ENCODE data around the gene NCOA7. TPM values are rescaled to one million over a fixed set of nuclear protein-coding genes. Genes with fewer than 3 reads are reported as not detected.

Gene NCOA7
- total and polyA plus RNA-seq, 9 of the 15 experiments (the other 6 are each of a cell fraction or from before 2014, with no cell fraction given), result 5.8 to 14.6 (median 9.3) TPM

DNA sequence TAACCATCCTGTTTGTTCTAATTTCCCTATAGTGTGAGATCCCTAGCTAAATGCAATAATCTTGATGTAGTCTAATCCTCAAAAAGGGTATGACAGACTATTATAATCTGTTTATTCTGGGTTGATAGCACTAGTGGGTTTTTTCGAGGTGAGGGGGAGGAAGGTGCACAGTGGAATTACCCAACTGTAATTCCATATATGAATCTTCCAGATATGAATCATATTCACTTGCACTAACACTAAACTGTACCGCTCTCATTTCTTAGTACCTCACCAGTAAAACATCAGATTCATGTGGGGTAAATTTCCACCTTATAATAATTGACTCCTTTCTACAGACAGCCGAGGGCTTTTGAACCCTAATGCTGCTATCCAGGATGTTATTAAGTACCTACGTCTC lies 16.5 kb downstream of the NCOA7 start:
- no peak overlapping the region for H2AFZ ChIP-seq (ENCODE audit: low read depth, low read length)
- no peak overlapping the region for H3K4me2 ChIP-seq (ENCODE audit: insufficient read depth, low read length)
- intact Hi-C loops (cut with micrococcal nuclease) (no loop called here), in situ Hi-C loops (cut with MboI) (no loop called here)
- no peak overlapping the region for H3K9ac ChIP-seq (ENCODE audit: insufficient read depth in 1 of 2, low read depth in 2 of 2, low read length in 2 of 2)
- H3K27ac ChIP-seq (ENCODE audit: extremely low read depth, low read depth, low read length), result no peak overlapping the region
- H4K20me1 ChIP-seq (replicated peaks; ENCODE audit: control insufficient read depth, insufficient read depth, low read length), result no peaks in the 10 kb centered on the region
- WGBS (ENCODE audit: insufficient coverage, low coverage, missing lambda C conversion rate), result 74% methylated on average over 4 of the region's 4 CpGs
- peaks cover 6% of the 10 kb centered on the region; the same call in 1 of the 3 replicates for H3K36me3 ChIP-seq (ENCODE audit: control insufficient read depth, insufficient read depth, low read length)
- H3K9me1 ChIP-seq (ENCODE audit: control insufficient read depth, insufficient read depth, low read length), result peaks cover 4% of the 10 kb centered on the region
- peaks cover 11% of the 10 kb centered on the region; the same call in 2 of the 3 replicates for H3K79me2 ChIP-seq (ENCODE audit: control insufficient read depth, insufficient read depth, low read length)
- ATAC-seq, result no peak
- H3K4me1 ChIP-seq (replicated peaks in 1 of 2; ENCODE audit: control insufficient read depth in 2 of 2, insufficient read depth in 2 of 2, low read length in 2 of 2), result peaks cover 7 to 17% of the 10 kb centered on the region in 2 experiments; a peak in 4 of 5 replicates
- no peak for DNase-seq (ENCODE audit: extremely low read depth in 1 of 4, low spot score in 3 of 4)
- no TSS peak for BruUV-seq (replicated peaks)
- H3K9me3 ChIP-seq (replicated peaks; ENCODE audit: control insufficient read depth, insufficient read depth, low read depth, low read length), result no peaks in the 10 kb centered on the region
- ChIA-PET CTCF (ENCODE audit: low intra/inter-chr PET ratio) (no interaction called here), POLR2A (interaction anchor here (0.6 to 1.3 kb wide), 3 partner anchors 9 to 48 kb away, joined by 3 to 5 read pairs (median 4); partner anchors contain the start of gene NCOA7)
- no peaks in the 10 kb centered on the region for H3K27me3 ChIP-seq (ENCODE audit: control insufficient read depth in 2 of 2, insufficient read depth in 2 of 2, low read length in 2 of 2)
- no peak overlapping the region for H3K4me3 ChIP-seq
- no peak for FAIRE-seq
- TF ChIP-seq DIDO1 (tag; IDR thresholded peaks at IDR 0.05; ENCODE audit: low read depth) (no peak), DNMT1 (IDR thresholded peaks at IDR 0.05) (no peak), ARNT (IDR thresholded peaks at IDR 0.05) (no peak), HNRNPH1 (optimal IDR thresholded peaks at IDR 0.05; ENCODE audit: low read depth, low read length) (no peak), KLF13 (tag; IDR thresholded peaks at IDR 0.05; ENCODE audit: borderline replicate concordance, low read depth) (no peak), ZC3H8 (IDR thresholded peaks at IDR 0.05) (no peak), IRF2 (CRISPR knock-in tag; IDR thresholded peaks at IDR 0.05) (no peak), ZNF717 (CRISPR knock-in tag; IDR thresholded peaks at IDR 0.05) (no peak), ZNF445 (CRISPR knock-in tag; IDR thresholded peaks at IDR 0.05; ENCODE audit: low read depth) (no peak), GTF2F1 (IDR thresholded peaks at IDR 0.05; ENCODE audit: low read depth, low read length) (no peak), CBX2 (IDR thresholded peaks at IDR 0.05; ENCODE audit: insufficient read depth, low read length, poor library complexity, severe bottlenecking) (no peak), FOXK2 (conservative IDR thresholded peaks at IDR 0.05 in 1 of 2, IDR thresholded peaks at IDR 0.05 in 1 of 2; ENCODE audit: low read depth in 2 of 2) (no peak)
- TF ChIP-seq, protein P1, sequence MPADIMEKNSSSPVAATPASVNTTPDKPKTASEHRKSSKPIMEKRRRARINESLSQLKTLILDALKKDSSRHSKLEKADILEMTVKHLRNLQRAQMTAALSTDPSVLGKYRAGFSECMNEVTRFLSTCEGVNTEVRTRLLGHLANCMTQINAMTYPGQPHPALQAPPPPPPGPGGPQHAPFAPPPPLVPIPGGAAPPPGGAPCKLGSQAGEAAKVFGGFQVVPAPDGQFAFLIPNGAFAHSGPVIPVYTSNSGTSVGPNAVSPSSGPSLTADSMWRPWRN (IDR thresholded peaks at IDR 0.05; ENCODE audit: low read depth), result no peak
- TF ChIP-seq, protein P2, sequence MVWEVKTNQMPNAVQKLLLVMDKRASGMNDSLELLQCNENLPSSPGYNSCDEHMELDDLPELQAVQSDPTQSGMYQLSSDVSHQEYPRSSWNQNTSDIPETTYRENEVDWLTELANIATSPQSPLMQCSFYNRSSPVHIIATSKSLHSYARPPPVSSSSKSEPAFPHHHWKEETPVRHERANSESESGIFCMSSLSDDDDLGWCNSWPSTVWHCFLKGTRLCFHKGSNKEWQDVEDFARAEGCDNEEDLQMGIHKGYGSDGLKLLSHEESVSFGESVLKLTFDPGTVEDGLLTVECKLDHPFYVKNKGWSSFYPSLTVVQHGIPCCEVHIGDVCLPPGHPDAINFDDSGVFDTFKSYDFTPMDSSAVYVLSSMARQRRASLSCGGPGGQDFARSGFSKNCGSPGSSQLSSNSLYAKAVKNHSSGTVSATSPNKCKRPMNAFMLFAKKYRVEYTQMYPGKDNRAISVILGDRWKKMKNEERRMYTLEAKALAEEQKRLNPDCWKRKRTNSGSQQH (CRISPR knock-in tag; IDR thresholded peaks at IDR 0.05), result no peak
- TF ChIP-seq, protein P3, sequence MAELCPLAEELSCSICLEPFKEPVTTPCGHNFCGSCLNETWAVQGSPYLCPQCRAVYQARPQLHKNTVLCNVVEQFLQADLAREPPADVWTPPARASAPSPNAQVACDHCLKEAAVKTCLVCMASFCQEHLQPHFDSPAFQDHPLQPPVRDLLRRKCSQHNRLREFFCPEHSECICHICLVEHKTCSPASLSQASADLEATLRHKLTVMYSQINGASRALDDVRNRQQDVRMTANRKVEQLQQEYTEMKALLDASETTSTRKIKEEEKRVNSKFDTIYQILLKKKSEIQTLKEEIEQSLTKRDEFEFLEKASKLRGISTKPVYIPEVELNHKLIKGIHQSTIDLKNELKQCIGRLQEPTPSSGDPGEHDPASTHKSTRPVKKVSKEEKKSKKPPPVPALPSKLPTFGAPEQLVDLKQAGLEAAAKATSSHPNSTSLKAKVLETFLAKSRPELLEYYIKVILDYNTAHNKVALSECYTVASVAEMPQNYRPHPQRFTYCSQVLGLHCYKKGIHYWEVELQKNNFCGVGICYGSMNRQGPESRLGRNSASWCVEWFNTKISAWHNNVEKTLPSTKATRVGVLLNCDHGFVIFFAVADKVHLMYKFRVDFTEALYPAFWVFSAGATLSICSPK (IDR thresholded peaks at IDR 0.05; ENCODE audit: borderline replicate concordance), result no peak
- TF ChIP-seq, protein P4, sequence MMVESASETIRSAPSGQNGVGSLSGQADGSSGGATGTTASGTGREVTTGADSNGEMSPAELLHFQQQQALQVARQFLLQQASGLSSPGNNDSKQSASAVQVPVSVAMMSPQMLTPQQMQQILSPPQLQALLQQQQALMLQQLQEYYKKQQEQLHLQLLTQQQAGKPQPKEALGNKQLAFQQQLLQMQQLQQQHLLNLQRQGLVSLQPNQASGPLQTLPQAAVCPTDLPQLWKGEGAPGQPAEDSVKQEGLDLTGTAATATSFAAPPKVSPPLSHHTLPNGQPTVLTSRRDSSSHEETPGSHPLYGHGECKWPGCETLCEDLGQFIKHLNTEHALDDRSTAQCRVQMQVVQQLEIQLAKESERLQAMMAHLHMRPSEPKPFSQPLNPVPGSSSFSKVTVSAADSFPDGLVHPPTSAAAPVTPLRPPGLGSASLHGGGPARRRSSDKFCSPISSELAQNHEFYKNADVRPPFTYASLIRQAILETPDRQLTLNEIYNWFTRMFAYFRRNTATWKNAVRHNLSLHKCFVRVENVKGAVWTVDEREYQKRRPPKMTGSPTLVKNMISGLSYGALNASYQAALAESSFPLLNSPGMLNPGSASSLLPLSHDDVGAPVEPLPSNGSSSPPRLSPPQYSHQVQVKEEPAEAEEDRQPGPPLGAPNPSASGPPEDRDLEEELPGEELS (CRISPR knock-in tag; IDR thresholded peaks at IDR 0.05; ENCODE audit: borderline replicate concordance), result no peak
- TF ChIP-seq, protein P5, sequence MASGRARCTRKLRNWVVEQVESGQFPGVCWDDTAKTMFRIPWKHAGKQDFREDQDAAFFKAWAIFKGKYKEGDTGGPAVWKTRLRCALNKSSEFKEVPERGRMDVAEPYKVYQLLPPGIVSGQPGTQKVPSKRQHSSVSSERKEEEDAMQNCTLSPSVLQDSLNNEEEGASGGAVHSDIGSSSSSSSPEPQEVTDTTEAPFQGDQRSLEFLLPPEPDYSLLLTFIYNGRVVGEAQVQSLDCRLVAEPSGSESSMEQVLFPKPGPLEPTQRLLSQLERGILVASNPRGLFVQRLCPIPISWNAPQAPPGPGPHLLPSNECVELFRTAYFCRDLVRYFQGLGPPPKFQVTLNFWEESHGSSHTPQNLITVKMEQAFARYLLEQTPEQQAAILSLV (tag; IDR thresholded peaks at IDR 0.05), result no peak
